B cell (primary cell): ENCODE measurements around the gene TAPBPL. TPM values are rescaled to one million over a fixed set of nuclear protein-coding genes. Genes with fewer than 3 reads are reported as not detected.

Source experiments
- ATAC-seq: fragments of 200-7000 bp; cut with Tn5 transposase; one replicate; pipeline ENCODE4 v1.10.0; 2021; ENCODE audit warnings: low read depth, mild to moderate bottlenecking, moderate number of reproducible peaks, moderate library complexity
- CTCF ChIA-PET: fragments of 350-600 bp; sonication (Branson Sonifier 250); formaldehyde crosslinking; loops from one replicate; lab custom pipeline; 2021; ENCODE audit warnings: antibody characterized with exemption, inconsistent platforms; lab: Charles Lee
- POLR2A ChIA-PET: fragments of 350-600 bp; sonication (Branson Sonifier 250); formaldehyde crosslinking; loops from one replicate; lab custom pipeline; 2021; ENCODE audit warnings: antibody characterized with exemption; lab: Charles Lee
- DNase-seq: peaks from one replicate; pipeline ENCODE4 v3.0.0; 2013
- H2AFZ ChIP-seq: 2 replicates; pipeline ENCODE4 v1.6.1; 2012; ENCODE audit warnings: mild to moderate bottlenecking, low read depth, low read length; ENCODE audit not compliant: insufficient read depth, poor library complexity, severe bottlenecking
- H3K27ac ChIP-seq, 2 donors: 1 replicate in 1 of 2; 2 replicates in 1 of 2; pipeline ENCODE4 v1.5.1; 2012 to 2013; ENCODE audit warnings: low read length in 2 of 2, mild to moderate bottlenecking in 2 of 2, moderate library complexity in 1 of 2
- H3K27me3 ChIP-seq, 4 experiments: fragments of 200-600 bp in 1 of 4; sonication (generic) in 1 of 4; replicated peaks in 1 of 4; 1 replicate in 2 of 4; 2 replicates in 2 of 4; pipeline versions ENCODE4 v1.6.1 to v1.7.0; 2013 to 2016; ENCODE audit warnings: low read length in 3 of 4, mild to moderate bottlenecking in 2 of 4, mixed read lengths in 1 of 4, moderate library complexity in 1 of 4; ENCODE audit not compliant: insufficient read depth in 4 of 4, control insufficient read depth in 3 of 4; ENCODE audit errors: control extremely low read depth in 1 of 4
- H3K36me3 ChIP-seq, 2 experiments: replicated peaks in 1 of 2; 1 replicate in 1 of 2; 2 replicates in 1 of 2; pipeline versions ENCODE4 v1.6.1 to v1.7.1; 2013; ENCODE audit warnings: low read length in 1 of 2; ENCODE audit not compliant: insufficient read depth in 2 of 2, control insufficient read depth in 1 of 2; ENCODE audit errors: control extremely low read depth in 1 of 2, extremely low read depth in 1 of 2
- H3K4me1 ChIP-seq, 2 donors: fragments of 200-600 bp in 1 of 2; sonication (generic) in 1 of 2; 1 replicate in 1 of 2; 2 replicates in 1 of 2; pipeline versions ENCODE4 v1.5.1 to v1.6.1; 2013 to 2017; ENCODE audit warnings: low read length in 2 of 2; ENCODE audit not compliant: control insufficient read depth in 2 of 2, insufficient read depth in 2 of 2
- H3K4me2 ChIP-seq: replicated peaks from 2 replicates; pipeline ENCODE3; 2012; ENCODE audit warnings: mild to moderate bottlenecking, low read depth, low read length; ENCODE audit not compliant: poor library complexity, severe bottlenecking
- H3K4me3 ChIP-seq, 5 experiments: fragments of 200-600 bp in 1 of 5; sonication (generic) in 1 of 5; 1 replicate in 3 of 5; 2 replicates in 2 of 5; pipeline versions ENCODE4 v1.5.1 to v1.7.0; 2011 to 2016; ENCODE audit warnings: low read length in 4 of 5, mild to moderate bottlenecking in 4 of 5, low read depth in 2 of 5, control low read depth in 1 of 5, moderate library complexity in 1 of 5; ENCODE audit not compliant: insufficient read depth in 1 of 5; ENCODE audit errors: control extremely low read depth in 1 of 5, extremely low read depth in 1 of 5
- H3K79me2 ChIP-seq: fragments of 200-600 bp; sonication (generic); one replicate; pipeline ENCODE4 v1.6.0; 2016; ENCODE audit warnings: low read length; ENCODE audit not compliant: control insufficient read depth, insufficient read depth
- H3K9ac ChIP-seq: fragments of 200-600 bp; sonication (generic); 2 replicates; pipeline ENCODE4 v1.6.1; 2017; ENCODE audit warnings: mild to moderate bottlenecking, low read length, moderate library complexity
- H3K9me3 ChIP-seq, 3 donors: one replicate each; pipeline versions ENCODE4 v1.6.1 to v1.7.1; 2013; ENCODE audit warnings: low read length in 2 of 3; ENCODE audit not compliant: control insufficient read depth in 2 of 3, insufficient read depth in 1 of 3; ENCODE audit errors: control extremely low read depth in 1 of 3
- H4K20me1 ChIP-seq: 2 replicates; pipeline ENCODE4 v1.6.0; 2012; ENCODE audit warnings: mild to moderate bottlenecking, low read length; ENCODE audit not compliant: insufficient read depth, control insufficient read depth, poor library complexity, severe bottlenecking
- H3K27ac Mint-ChIP-seq: one replicate; pipeline ENCODE4 v1.8.0; 2021; ENCODE audit warnings: mixed read lengths
- H3K27me3 Mint-ChIP-seq: one replicate; pipeline ENCODE4 v1.8.0; 2021; ENCODE audit warnings: mixed read lengths
- H3K4me1 Mint-ChIP-seq: one replicate; pipeline ENCODE4 v1.8.0; 2021; ENCODE audit warnings: mixed read lengths
- H3K4me3 Mint-ChIP-seq: one replicate; pipeline ENCODE4 v1.8.0; 2021; ENCODE audit warnings: mixed read lengths
- H3K9me3 Mint-ChIP-seq: one replicate; pipeline ENCODE4 v1.8.0; 2022; ENCODE audit warnings: mixed read lengths; ENCODE audit not compliant: insufficient read depth
- EZH2 ChIP-seq: IDR thresholded peaks from 2 replicates; pipeline ENCODE4 v1.6.1; 2012; ENCODE audit warnings: borderline replicate concordance, low read depth, mild to moderate bottlenecking, moderate library complexity, low read length; ENCODE audit not compliant: insufficient read depth, poor library complexity, severe bottlenecking
- WGBS: methylation state at CpG from one replicate; pipeline ENCODE4 v1.1.5; 2013; ENCODE audit warnings: missing lambda C conversion rate; ENCODE audit not compliant: insufficient coverage; 5-methylcytosine and 5-hydroxymethylcytosine counted together
- intact Hi-C: fragments of 100-400 bp; cut with micrococcal nuclease; formaldehyde crosslinking; loops from one replicate; pipeline ENCODE4 v1.10.0; 2022
- polyA plus RNA-seq: library from polyadenylated mRNA; depleted of rRNA; stranded (reverse); fragments of >200 nt; gene quantifications from 2 replicates; pipeline ENCODE4 v1.2.3, GENCODE V29; 2012
- total RNA-seq, 2 donors: library from RNA; stranded (reverse); fragments of 120-200 nt in 1 of 2; gene quantifications; 1 replicate in 1 of 2; 2 replicates in 1 of 2; pipeline versions ENCODE4 v1.2.3 to v1.2.4, GENCODE V29; 2013 to 2022
- TF ChIP-seq, protein P1 (sequence below): fragments of 200-600 bp; IDR thresholded peaks from one replicate; pipeline ENCODE4 v1.8.0; 2022; ENCODE audit warnings: antibody characterized with exemption, mild to moderate bottlenecking

TAPBPL gene
- total and polyA plus RNA-seq, 2 donors (not counting 1 experiment from before 2014, with no cell fraction given) = 80.5 to 103 TPM

- Histone ChIP-seq H4K20me1 (no peaks in the 10 kb centered on the region), H3K4me3 (no peak overlapping the region), H3K9ac (no peak overlapping the region), H3K27me3 (no peaks in the 10 kb centered on the region), H3K27ac (no peak overlapping the region), H2AFZ (no peak overlapping the region), H3K79me2 (peaks cover 44% of the 10 kb centered on the region), H3K4me2 (no peak overlapping the region), H3K36me3 (peaks cover 0 to 44% of the 10 kb centered on the region in 2 experiments), H3K9me3 (no peaks in the 10 kb centered on the region), H3K4me1 (no peaks in the 10 kb centered on the region)
- Mint-ChIP-seq H3K27ac (no peak overlapping the region), H3K27me3 (no peaks in the 10 kb centered on the region), H3K4me1 (no peaks in the 10 kb centered on the region), H3K4me3 (no peak overlapping the region), H3K9me3 (no peaks in the 10 kb centered on the region)
- POLR2A ChIA-PET = no interaction called here
- intact Hi-C loops = no loop called here
- DNase-seq (no peak), ATAC-seq (no peak)
- CTCF ChIA-PET = no interaction called here
- WGBS = 100% methylated on average over 5 of the region's 7 CpGs
- no peak for TF ChIP-seq EZH2
- TF ChIP-seq, protein P1, sequence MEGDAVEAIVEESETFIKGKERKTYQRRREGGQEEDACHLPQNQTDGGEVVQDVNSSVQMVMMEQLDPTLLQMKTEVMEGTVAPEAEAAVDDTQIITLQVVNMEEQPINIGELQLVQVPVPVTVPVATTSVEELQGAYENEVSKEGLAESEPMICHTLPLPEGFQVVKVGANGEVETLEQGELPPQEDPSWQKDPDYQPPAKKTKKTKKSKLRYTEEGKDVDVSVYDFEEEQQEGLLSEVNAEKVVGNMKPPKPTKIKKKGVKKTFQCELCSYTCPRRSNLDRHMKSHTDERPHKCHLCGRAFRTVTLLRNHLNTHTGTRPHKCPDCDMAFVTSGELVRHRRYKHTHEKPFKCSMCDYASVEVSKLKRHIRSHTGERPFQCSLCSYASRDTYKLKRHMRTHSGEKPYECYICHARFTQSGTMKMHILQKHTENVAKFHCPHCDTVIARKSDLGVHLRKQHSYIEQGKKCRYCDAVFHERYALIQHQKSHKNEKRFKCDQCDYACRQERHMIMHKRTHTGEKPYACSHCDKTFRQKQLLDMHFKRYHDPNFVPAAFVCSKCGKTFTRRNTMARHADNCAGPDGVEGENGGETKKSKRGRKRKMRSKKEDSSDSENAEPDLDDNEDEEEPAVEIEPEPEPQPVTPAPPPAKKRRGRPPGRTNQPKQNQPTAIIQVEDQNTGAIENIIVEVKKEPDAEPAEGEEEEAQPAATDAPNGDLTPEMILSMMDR = no peak
Observed at GRCh38 chr12:6508087-6508486, 56.2 kb downstream of the TAPBPL start.

Other genes starting within 250 kb of the TAPBPL start
- gene PLEKHG6, start 141.4 kb upstream of the TAPBPL start, total RNA-seq = not detected in 2 replicates
- gene PLEKHG6, start 141.4 kb upstream of the TAPBPL start, polyA plus RNA-seq = not detected in 2 replicates
- 0.59 and 0.75 TPM in 2 replicates for gene TNFRSF1A, start 110.0 kb upstream of the TAPBPL start, total RNA-seq
- gene TNFRSF1A, start 110.0 kb upstream of the TAPBPL start, polyA plus RNA-seq = 1.2 and 1.6 TPM in 2 replicates
- 0.20 TPM in 1 of 2 replicates, not detected in the other for gene SCNN1A, start 76.5 kb upstream of the TAPBPL start, total RNA-seq
- gene SCNN1A, start 76.5 kb upstream of the TAPBPL start, polyA plus RNA-seq = not detected in 2 replicates
- gene LTBR, start 67.9 kb upstream of the TAPBPL start, total RNA-seq = 1.2 TPM in 1 of 2 replicates, not detected in the other
- gene LTBR, start 67.9 kb upstream of the TAPBPL start, polyA plus RNA-seq = 0.63 and 1.1 TPM in 2 replicates
- 116 TPM in 2 replicates for gene CD27, start 7.1 kb upstream of the TAPBPL start, total RNA-seq
- gene CD27, start 7.1 kb upstream of the TAPBPL start, polyA plus RNA-seq = 34.0 and 102 TPM in 2 replicates
- gene VAMP1, start 18.6 kb downstream of the TAPBPL start, total RNA-seq = 98.9 and 108 TPM in 2 replicates
- 62.4 and 94.6 TPM in 2 replicates for gene VAMP1, start 18.6 kb downstream of the TAPBPL start, polyA plus RNA-seq
- gene MRPL51, start 41.2 kb downstream of the TAPBPL start, total RNA-seq = 72.6 and 75.6 TPM in 2 replicates
- gene MRPL51, start 41.2 kb downstream of the TAPBPL start, polyA plus RNA-seq = 18.6 and 19.0 TPM in 2 replicates
- gene NCAPD2, start 42.1 kb downstream of the TAPBPL start, total RNA-seq = 41.1 and 42.1 TPM in 2 replicates
- gene NCAPD2, start 42.1 kb downstream of the TAPBPL start, polyA plus RNA-seq = 18.4 and 19.9 TPM in 2 replicates
- 499 and 507 TPM in 2 replicates for gene GAPDH, start 82.5 kb downstream of the TAPBPL start, total RNA-seq
- 487 and 951 TPM in 2 replicates for gene GAPDH, start 82.5 kb downstream of the TAPBPL start, polyA plus RNA-seq
- gene IFFO1, start 104.0 kb downstream of the TAPBPL start, total RNA-seq = 56.1 and 57.7 TPM in 2 replicates
- 67.8 and 79.0 TPM in 2 replicates for gene IFFO1, start 104.0 kb downstream of the TAPBPL start, polyA plus RNA-seq
- gene NOP2, start 116.2 kb downstream of the TAPBPL start, total RNA-seq = 65.4 and 70.4 TPM in 2 replicates
- 73.4 and 134 TPM in 2 replicates for gene NOP2, start 116.2 kb downstream of the TAPBPL start, polyA plus RNA-seq
- gene CHD4, start 155.3 kb downstream of the TAPBPL start, total RNA-seq = 287 and 327 TPM in 2 replicates
- 101 and 181 TPM in 2 replicates for gene CHD4, start 155.3 kb downstream of the TAPBPL start, polyA plus RNA-seq
- 59.6 and 60.4 TPM in 2 replicates for gene LPAR5, start 183.9 kb downstream of the TAPBPL start, total RNA-seq
- gene LPAR5, start 183.9 kb downstream of the TAPBPL start, polyA plus RNA-seq = 13.6 and 29.0 TPM in 2 replicates
- gene ACRBP, start 195.4 kb downstream of the TAPBPL start, total RNA-seq = 11.9 and 12.3 TPM in 2 replicates
- gene ACRBP, start 195.4 kb downstream of the TAPBPL start, polyA plus RNA-seq = 10.7 and 12.2 TPM in 2 replicates
- 81.1 TPM in 2 replicates for gene ING4, start 211.1 kb downstream of the TAPBPL start, total RNA-seq
- 87.7 and 110 TPM in 2 replicates for gene ING4, start 211.1 kb downstream of the TAPBPL start, polyA plus RNA-seq
- 108 and 115 TPM in 2 replicates for gene ZNF384, start 237.3 kb downstream of the TAPBPL start, total RNA-seq
- 64.8 and 83.4 TPM in 2 replicates for gene ZNF384, start 237.3 kb downstream of the TAPBPL start, polyA plus RNA-seq
- gene PIANP, start 248.8 kb downstream of the TAPBPL start, total RNA-seq = 0.51 and 0.54 TPM in 2 replicates
- 0.23 and 0.24 TPM in 2 replicates for gene PIANP, start 248.8 kb downstream of the TAPBPL start, polyA plus RNA-seq